ENCODE results near the gene AJAP1.

DNA sequence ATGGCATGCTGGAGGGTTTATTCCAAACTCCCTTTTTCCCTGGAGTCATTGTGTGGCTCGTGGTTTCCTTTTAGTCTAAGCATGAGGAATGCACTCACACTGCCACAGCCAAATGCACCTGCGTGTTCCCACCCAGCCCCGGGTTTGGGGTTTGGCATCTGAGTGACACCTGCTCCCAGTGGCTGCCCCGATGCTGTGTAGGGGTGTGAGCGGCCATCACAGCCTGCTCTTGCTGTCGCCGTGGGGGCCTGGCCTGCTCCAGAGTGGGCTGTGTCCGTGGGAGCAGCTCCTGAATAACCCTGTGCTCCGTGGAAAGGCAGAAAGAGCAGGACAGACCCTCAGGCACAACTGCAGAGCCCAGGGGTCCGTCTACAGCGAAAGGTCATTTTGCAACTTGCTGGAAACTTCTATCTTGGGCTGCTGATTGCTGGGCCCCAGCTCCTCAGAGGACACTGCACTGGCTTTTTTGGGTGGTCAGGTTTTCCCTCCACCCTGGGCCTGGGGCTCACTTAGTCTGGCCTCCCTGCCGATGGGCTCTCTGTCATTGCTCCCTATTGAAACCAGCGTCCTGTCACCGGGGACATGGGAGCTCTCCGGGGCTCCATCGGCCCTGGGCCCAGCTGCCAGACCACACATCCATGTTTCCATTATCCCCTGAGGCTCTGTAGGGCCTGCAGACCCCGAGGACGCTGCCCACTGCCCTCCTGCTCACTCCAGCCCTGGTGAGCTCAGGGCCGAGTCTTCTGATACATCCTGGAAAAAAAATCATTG, 74.1 kb downstream of the AJAP1 start:
- no peak for TF ChIP-seq YY1 (IDR thresholded peaks at IDR 0.05; ENCODE audit: extremely low read depth, insufficient replicate concordance, low read depth, low read length)
- TF ChIP-seq, protein P1, sequence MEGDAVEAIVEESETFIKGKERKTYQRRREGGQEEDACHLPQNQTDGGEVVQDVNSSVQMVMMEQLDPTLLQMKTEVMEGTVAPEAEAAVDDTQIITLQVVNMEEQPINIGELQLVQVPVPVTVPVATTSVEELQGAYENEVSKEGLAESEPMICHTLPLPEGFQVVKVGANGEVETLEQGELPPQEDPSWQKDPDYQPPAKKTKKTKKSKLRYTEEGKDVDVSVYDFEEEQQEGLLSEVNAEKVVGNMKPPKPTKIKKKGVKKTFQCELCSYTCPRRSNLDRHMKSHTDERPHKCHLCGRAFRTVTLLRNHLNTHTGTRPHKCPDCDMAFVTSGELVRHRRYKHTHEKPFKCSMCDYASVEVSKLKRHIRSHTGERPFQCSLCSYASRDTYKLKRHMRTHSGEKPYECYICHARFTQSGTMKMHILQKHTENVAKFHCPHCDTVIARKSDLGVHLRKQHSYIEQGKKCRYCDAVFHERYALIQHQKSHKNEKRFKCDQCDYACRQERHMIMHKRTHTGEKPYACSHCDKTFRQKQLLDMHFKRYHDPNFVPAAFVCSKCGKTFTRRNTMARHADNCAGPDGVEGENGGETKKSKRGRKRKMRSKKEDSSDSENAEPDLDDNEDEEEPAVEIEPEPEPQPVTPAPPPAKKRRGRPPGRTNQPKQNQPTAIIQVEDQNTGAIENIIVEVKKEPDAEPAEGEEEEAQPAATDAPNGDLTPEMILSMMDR (IDR thresholded peaks at IDR 0.05 in 2 of 3, conservative IDR thresholded peaks at IDR 0.05 in 1 of 3; ENCODE audit: borderline replicate concordance in 1 of 3, insufficient read depth in 1 of 3, low read depth in 2 of 3, low read length in 2 of 3) = no peak

Measured in HCT116 (cell line).